WTC11 (cell line): ENCODE measurements around the gene KHSRP. TPM values are rescaled to one million over a fixed set of nuclear protein-coding genes. Genes with fewer than 3 reads are reported as not detected.

Source experiments
- ATAC-seq: fragments of 200-7000 bp; cut with Tn5 transposase; 2 replicates; pipeline ENCODE4 v1.10.0; 2021; ENCODE audit warnings: mild to moderate bottlenecking, moderate library complexity
- CTCF ChIA-PET: fragments of 300-600 bp; sonication (Branson Sonifier 250); formaldehyde crosslinking; loops from one replicate; lab custom pipeline; 2021; ENCODE audit warnings: antibody characterized with exemption; lab: Charles Lee
- POLR2A ChIA-PET: fragments of 350-600 bp; sonication (Branson Sonifier 250); formaldehyde crosslinking; loops from one replicate; lab custom pipeline; 2021; ENCODE audit warnings: antibody characterized with exemption; lab: Charles Lee
- DNase-seq: peaks from one replicate; pipeline ENCODE4 v3.0.0; 2021; ENCODE audit warnings: low spot score
- H3K27ac Mint-ChIP-seq: 2 replicates; pipeline ENCODE4 v1.8.0; 2021; ENCODE audit warnings: mixed read lengths
- H3K27me3 Mint-ChIP-seq: 2 replicates; pipeline ENCODE4 v1.8.0; 2021; ENCODE audit warnings: low read depth, mild to moderate bottlenecking, moderate library complexity, mixed read lengths
- H3K36me3 Mint-ChIP-seq: 2 replicates; pipeline ENCODE4 v1.8.0; 2021; ENCODE audit warnings: mixed read lengths
- H3K4me1 Mint-ChIP-seq: 2 replicates; pipeline ENCODE4 v1.8.0; 2022; ENCODE audit warnings: mixed read lengths
- H3K4me3 Mint-ChIP-seq: 2 replicates; pipeline ENCODE4 v1.8.0; 2021; ENCODE audit warnings: mild to moderate bottlenecking, moderate library complexity, mixed read lengths
- H3K9me3 Mint-ChIP-seq: 2 replicates; pipeline ENCODE4 v1.8.0; 2021; ENCODE audit warnings: mixed read lengths
- CREB1 ChIP-seq: sonication (generic); formaldehyde crosslinking; IDR thresholded peaks from 2 replicates; pipeline ENCODE4 v1.8.0; 2023; ENCODE audit warnings: mild to moderate bottlenecking, missing genetic modification reagents
- FOXJ3 ChIP-seq: sonication (generic); formaldehyde crosslinking; IDR thresholded peaks from 2 replicates; pipeline ENCODE4 v1.9.0; 2021; ENCODE audit warnings: missing genetic modification reagents, mild to moderate bottlenecking, borderline replicate concordance
- IRF2 ChIP-seq: sonication (generic); formaldehyde crosslinking; IDR thresholded peaks from 2 replicates; pipeline ENCODE4 v1.8.0; 2022; ENCODE audit warnings: low read depth, missing genetic modification reagents, borderline replicate concordance
- MYBL2 ChIP-seq: sonication (generic); formaldehyde crosslinking; IDR thresholded peaks from 2 replicates; pipeline ENCODE4 v1.8.1; 2023; ENCODE audit warnings: mild to moderate bottlenecking, moderate library complexity, missing genetic modification reagents
- NFATC4 ChIP-seq: fragments of 250-450 bp; sonication (Bioruptor Pico); IDR thresholded peaks from 2 replicates; pipeline ENCODE4 v1.9.0; 2021; ENCODE audit warnings: mild to moderate bottlenecking
- NR3C1 ChIP-seq: sonication (generic); formaldehyde crosslinking; conservative IDR thresholded peaks from 2 replicates; pipeline ENCODE4 v1.8.1; 2023; ENCODE audit warnings: low read depth, mild to moderate bottlenecking, missing genetic modification reagents
- TEAD1 ChIP-seq: sonication (generic); formaldehyde crosslinking; IDR thresholded peaks from 2 replicates; pipeline ENCODE4 v1.8.0; 2022; ENCODE audit warnings: mild to moderate bottlenecking, missing genetic modification reagents
- ZNF219 ChIP-seq: sonication (generic); formaldehyde crosslinking; IDR thresholded peaks from 2 replicates; pipeline ENCODE4 v1.8.0; 2023; ENCODE audit warnings: missing genetic modification reagents, mild to moderate bottlenecking, borderline replicate concordance
- ZNF232 ChIP-seq: sonication (generic); formaldehyde crosslinking; IDR thresholded peaks from 2 replicates; pipeline ENCODE4 v1.8.0; 2022; ENCODE audit warnings: mild to moderate bottlenecking, missing genetic modification reagents
- ZNF263 ChIP-seq: sonication (generic); formaldehyde crosslinking; IDR thresholded peaks from 2 replicates; pipeline ENCODE4 v1.8.1; 2022; ENCODE audit warnings: low read depth, mild to moderate bottlenecking, moderate library complexity, missing genetic modification reagents
- ZNF317 ChIP-seq: sonication (generic); formaldehyde crosslinking; IDR thresholded peaks from 2 replicates; pipeline ENCODE4 v1.8.1; 2023; ENCODE audit warnings: low read depth, mild to moderate bottlenecking, moderate library complexity, missing genetic modification reagents, borderline replicate concordance
- total RNA-seq: library from RNA; stranded (reverse); gene quantifications from 3 replicates; pipeline ENCODE4 v1.2.3, GENCODE V29; 2021
- TF ChIP-seq, protein P1 (sequence below): sonication (generic); formaldehyde crosslinking; IDR thresholded peaks from 2 replicates; pipeline ENCODE4 v1.8.1; 2023; ENCODE audit warnings: mild to moderate bottlenecking, missing genetic modification reagents, borderline replicate concordance
- TF ChIP-seq, protein P2 (sequence below): sonication (generic); formaldehyde crosslinking; IDR thresholded peaks from 2 replicates; pipeline ENCODE4 v1.8.0; 2022; ENCODE audit warnings: missing genetic modification reagents
- TF ChIP-seq, protein P3 (sequence below): fragments of 250-450 bp; sonication (Bioruptor Pico); IDR thresholded peaks from 2 replicates; pipeline ENCODE4 v1.9.0; 2021; ENCODE audit warnings: mild to moderate bottlenecking, borderline replicate concordance
- TF ChIP-seq, protein P4 (sequence below): sonication (generic); formaldehyde crosslinking; IDR thresholded peaks from 2 replicates; pipeline ENCODE4 v1.8.1; 2023; ENCODE audit warnings: mild to moderate bottlenecking, missing genetic modification reagents, moderate library complexity
- TF ChIP-seq, protein P5 (sequence below): sonication (generic); formaldehyde crosslinking; IDR thresholded peaks from 2 replicates; pipeline ENCODE4 v1.8.1; 2023; ENCODE audit warnings: mild to moderate bottlenecking, missing genetic modification reagents
- TF ChIP-seq, protein P6 (sequence below): sonication (generic); formaldehyde crosslinking; IDR thresholded peaks from 2 replicates; pipeline ENCODE4 v1.8.0; 2023; ENCODE audit warnings: missing genetic modification reagents, mild to moderate bottlenecking, borderline replicate concordance

Gene KHSRP
- total RNA-seq, 1 experiment from 2014 or later, result 572 TPM

DNA sequence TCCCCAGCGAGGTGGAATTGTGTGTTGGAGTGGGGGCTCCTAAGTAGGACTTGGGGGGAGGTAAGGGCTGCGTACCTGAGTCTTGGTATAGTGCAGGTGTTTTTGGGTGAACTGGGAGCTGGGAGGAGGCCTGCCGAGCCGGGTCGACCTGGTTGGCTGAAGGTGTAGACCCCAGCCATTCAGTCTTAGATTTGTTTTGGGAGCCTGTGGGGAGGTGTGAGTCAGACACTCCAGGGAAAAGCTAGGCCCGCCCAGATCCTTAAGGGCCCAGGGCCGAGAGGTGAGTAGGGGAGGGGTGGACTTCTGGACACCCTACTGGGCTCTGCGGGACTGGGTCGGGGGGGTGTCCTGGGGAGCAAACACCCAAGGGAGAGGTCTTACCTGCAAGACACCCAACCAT is 40.4 kb upstream of the KHSRP start:
- CTCF ChIA-PET, result interaction anchor here (0.7 kb wide), 1 partner anchor 87 kb away, joined by 3 read pairs; no protein-coding TSS in a partner anchor
- no peak for TF ChIP-seq ZNF232
- TF ChIP-seq NFATC4, result no peak
- no peak for TF ChIP-seq IRF2
- TF ChIP-seq, protein P1, sequence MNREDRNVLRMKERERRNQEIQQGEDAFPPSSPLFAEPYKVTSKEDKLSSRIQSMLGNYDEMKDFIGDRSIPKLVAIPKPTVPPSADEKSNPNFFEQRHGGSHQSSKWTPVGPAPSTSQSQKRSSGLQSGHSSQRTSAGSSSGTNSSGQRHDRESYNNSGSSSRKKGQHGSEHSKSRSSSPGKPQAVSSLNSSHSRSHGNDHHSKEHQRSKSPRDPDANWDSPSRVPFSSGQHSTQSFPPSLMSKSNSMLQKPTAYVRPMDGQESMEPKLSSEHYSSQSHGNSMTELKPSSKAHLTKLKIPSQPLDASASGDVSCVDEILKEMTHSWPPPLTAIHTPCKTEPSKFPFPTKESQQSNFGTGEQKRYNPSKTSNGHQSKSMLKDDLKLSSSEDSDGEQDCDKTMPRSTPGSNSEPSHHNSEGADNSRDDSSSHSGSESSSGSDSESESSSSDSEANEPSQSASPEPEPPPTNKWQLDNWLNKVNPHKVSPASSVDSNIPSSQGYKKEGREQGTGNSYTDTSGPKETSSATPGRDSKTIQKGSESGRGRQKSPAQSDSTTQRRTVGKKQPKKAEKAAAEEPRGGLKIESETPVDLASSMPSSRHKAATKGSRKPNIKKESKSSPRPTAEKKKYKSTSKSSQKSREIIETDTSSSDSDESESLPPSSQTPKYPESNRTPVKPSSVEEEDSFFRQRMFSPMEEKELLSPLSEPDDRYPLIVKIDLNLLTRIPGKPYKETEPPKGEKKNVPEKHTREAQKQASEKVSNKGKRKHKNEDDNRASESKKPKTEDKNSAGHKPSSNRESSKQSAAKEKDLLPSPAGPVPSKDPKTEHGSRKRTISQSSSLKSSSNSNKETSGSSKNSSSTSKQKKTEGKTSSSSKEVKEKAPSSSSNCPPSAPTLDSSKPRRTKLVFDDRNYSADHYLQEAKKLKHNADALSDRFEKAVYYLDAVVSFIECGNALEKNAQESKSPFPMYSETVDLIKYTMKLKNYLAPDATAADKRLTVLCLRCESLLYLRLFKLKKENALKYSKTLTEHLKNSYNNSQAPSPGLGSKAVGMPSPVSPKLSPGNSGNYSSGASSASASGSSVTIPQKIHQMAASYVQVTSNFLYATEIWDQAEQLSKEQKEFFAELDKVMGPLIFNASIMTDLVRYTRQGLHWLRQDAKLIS (CRISPR knock-in tag), result no peak
- no peak for TF ChIP-seq ZNF219 (CRISPR knock-in tag)
- TF ChIP-seq, protein P2, sequence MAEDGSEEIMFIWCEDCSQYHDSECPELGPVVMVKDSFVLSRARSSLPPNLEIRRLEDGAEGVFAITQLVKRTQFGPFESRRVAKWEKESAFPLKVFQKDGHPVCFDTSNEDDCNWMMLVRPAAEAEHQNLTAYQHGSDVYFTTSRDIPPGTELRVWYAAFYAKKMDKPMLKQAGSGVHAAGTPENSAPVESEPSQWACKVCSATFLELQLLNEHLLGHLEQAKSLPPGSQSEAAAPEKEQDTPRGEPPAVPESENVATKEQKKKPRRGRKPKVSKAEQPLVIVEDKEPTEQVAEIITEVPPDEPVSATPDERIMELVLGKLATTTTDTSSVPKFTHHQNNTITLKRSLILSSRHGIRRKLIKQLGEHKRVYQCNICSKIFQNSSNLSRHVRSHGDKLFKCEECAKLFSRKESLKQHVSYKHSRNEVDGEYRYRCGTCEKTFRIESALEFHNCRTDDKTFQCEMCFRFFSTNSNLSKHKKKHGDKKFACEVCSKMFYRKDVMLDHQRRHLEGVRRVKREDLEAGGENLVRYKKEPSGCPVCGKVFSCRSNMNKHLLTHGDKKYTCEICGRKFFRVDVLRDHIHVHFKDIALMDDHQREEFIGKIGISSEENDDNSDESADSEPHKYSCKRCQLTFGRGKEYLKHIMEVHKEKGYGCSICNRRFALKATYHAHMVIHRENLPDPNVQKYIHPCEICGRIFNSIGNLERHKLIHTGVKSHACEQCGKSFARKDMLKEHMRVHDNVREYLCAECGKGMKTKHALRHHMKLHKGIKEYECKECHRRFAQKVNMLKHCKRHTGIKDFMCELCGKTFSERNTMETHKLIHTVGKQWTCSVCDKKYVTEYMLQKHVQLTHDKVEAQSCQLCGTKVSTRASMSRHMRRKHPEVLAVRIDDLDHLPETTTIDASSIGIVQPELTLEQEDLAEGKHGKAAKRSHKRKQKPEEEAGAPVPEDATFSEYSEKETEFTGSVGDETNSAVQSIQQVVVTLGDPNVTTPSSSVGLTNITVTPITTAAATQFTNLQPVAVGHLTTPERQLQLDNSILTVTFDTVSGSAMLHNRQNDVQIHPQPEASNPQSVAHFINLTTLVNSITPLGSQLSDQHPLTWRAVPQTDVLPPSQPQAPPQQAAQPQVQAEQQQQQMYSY (CRISPR knock-in tag), result no peak
- TF ChIP-seq MYBL2 (CRISPR knock-in tag), result no peak
- no peak for TF ChIP-seq NR3C1
- TF ChIP-seq, protein P3, sequence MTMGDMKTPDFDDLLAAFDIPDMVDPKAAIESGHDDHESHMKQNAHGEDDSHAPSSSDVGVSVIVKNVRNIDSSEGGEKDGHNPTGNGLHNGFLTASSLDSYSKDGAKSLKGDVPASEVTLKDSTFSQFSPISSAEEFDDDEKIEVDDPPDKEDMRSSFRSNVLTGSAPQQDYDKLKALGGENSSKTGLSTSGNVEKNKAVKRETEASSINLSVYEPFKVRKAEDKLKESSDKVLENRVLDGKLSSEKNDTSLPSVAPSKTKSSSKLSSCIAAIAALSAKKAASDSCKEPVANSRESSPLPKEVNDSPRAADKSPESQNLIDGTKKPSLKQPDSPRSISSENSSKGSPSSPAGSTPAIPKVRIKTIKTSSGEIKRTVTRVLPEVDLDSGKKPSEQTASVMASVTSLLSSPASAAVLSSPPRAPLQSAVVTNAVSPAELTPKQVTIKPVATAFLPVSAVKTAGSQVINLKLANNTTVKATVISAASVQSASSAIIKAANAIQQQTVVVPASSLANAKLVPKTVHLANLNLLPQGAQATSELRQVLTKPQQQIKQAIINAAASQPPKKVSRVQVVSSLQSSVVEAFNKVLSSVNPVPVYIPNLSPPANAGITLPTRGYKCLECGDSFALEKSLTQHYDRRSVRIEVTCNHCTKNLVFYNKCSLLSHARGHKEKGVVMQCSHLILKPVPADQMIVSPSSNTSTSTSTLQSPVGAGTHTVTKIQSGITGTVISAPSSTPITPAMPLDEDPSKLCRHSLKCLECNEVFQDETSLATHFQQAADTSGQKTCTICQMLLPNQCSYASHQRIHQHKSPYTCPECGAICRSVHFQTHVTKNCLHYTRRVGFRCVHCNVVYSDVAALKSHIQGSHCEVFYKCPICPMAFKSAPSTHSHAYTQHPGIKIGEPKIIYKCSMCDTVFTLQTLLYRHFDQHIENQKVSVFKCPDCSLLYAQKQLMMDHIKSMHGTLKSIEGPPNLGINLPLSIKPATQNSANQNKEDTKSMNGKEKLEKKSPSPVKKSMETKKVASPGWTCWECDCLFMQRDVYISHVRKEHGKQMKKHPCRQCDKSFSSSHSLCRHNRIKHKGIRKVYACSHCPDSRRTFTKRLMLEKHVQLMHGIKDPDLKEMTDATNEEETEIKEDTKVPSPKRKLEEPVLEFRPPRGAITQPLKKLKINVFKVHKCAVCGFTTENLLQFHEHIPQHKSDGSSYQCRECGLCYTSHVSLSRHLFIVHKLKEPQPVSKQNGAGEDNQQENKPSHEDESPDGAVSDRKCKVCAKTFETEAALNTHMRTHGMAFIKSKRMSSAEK (CRISPR knock-in tag), result no peak
- TF ChIP-seq ZNF317 (CRISPR knock-in tag), result no peak
- TF ChIP-seq, protein P4, sequence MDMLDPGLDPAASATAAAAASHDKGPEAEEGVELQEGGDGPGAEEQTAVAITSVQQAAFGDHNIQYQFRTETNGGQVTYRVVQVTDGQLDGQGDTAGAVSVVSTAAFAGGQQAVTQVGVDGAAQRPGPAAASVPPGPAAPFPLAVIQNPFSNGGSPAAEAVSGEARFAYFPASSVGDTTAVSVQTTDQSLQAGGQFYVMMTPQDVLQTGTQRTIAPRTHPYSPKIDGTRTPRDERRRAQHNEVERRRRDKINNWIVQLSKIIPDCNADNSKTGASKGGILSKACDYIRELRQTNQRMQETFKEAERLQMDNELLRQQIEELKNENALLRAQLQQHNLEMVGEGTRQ (CRISPR knock-in tag), result no peak
- TF ChIP-seq ZNF263 (CRISPR knock-in tag), result no peak
- TF ChIP-seq, protein P5, sequence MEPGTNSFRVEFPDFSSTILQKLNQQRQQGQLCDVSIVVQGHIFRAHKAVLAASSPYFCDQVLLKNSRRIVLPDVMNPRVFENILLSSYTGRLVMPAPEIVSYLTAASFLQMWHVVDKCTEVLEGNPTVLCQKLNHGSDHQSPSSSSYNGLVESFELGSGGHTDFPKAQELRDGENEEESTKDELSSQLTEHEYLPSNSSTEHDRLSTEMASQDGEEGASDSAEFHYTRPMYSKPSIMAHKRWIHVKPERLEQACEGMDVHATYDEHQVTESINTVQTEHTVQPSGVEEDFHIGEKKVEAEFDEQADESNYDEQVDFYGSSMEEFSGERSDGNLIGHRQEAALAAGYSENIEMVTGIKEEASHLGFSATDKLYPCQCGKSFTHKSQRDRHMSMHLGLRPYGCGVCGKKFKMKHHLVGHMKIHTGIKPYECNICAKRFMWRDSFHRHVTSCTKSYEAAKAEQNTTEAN (CRISPR knock-in tag), result no peak
- no peak for TF ChIP-seq CREB1 (CRISPR knock-in tag)
- TF ChIP-seq FOXJ3 (CRISPR knock-in tag), result no peak
- no peak for TF ChIP-seq TEAD1
- TF ChIP-seq, protein P6, sequence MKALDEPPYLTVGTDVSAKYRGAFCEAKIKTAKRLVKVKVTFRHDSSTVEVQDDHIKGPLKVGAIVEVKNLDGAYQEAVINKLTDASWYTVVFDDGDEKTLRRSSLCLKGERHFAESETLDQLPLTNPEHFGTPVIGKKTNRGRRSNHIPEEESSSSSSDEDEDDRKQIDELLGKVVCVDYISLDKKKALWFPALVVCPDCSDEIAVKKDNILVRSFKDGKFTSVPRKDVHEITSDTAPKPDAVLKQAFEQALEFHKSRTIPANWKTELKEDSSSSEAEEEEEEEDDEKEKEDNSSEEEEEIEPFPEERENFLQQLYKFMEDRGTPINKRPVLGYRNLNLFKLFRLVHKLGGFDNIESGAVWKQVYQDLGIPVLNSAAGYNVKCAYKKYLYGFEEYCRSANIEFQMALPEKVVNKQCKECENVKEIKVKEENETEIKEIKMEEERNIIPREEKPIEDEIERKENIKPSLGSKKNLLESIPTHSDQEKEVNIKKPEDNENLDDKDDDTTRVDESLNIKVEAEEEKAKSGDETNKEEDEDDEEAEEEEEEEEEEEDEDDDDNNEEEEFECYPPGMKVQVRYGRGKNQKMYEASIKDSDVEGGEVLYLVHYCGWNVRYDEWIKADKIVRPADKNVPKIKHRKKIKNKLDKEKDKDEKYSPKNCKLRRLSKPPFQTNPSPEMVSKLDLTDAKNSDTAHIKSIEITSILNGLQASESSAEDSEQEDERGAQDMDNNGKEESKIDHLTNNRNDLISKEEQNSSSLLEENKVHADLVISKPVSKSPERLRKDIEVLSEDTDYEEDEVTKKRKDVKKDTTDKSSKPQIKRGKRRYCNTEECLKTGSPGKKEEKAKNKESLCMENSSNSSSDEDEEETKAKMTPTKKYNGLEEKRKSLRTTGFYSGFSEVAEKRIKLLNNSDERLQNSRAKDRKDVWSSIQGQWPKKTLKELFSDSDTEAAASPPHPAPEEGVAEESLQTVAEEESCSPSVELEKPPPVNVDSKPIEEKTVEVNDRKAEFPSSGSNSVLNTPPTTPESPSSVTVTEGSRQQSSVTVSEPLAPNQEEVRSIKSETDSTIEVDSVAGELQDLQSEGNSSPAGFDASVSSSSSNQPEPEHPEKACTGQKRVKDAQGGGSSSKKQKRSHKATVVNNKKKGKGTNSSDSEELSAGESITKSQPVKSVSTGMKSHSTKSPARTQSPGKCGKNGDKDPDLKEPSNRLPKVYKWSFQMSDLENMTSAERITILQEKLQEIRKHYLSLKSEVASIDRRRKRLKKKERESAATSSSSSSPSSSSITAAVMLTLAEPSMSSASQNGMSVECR (CRISPR knock-in tag), result no peak

More for the DNA sequence above, 40.4 kb upstream of the KHSRP start:
- no peaks in the 10 kb centered on the region for H3K9me3 Mint-ChIP-seq
- peak overlapping the region; percentile 81 for H3K4me3 Mint-ChIP-seq
- peaks cover 3% of the 10 kb centered on the region; the same call in 1 of the 2 replicates for H3K36me3 Mint-ChIP-seq
- H3K27me3 Mint-ChIP-seq, result peaks cover 13% of the 10 kb centered on the region
- ATAC-seq (no peak), DNase-seq (no peak)
- POLR2A ChIA-PET, result interaction anchor here (1.9 kb wide), 1 partner anchor 11 kb away, joined by 9 read pairs; no protein-coding TSS in a partner anchor
- peaks cover 14% of the 10 kb centered on the region for H3K4me1 Mint-ChIP-seq
- peak overlapping the region; percentile 24; the same call in 1 of the 2 replicates for H3K27ac Mint-ChIP-seq
